NAMALWA (cell line): ENCODE measurements around the gene PTGDR.

Experiments
- DNase-seq: peaks from one replicate; pipeline ENCODE4 v3.0.0-alpha.2; 2015; ENCODE audit warnings: low spot score

Gene PTGDR

DNA sequence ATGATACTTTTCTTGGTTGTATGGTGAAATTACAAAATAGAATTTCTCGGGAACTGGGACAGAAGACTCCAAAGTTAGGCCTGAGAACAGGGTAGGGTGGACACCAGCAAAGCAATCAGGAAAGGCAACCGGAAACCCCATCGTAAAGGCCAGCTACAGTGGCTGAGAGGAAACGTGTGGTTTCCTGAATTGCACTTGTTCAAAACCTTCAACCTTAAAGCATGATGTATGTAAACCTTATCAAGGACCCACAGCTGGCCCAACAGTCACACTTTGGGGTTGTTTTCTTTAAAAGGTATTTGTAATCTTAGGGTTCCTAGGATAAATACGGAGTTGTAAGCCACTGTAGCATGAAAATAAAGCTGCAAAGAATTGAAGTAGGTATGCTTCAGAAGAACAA lies 2.2 kb upstream of the PTGDR start:
- no peak for DNase-seq

DNA sequence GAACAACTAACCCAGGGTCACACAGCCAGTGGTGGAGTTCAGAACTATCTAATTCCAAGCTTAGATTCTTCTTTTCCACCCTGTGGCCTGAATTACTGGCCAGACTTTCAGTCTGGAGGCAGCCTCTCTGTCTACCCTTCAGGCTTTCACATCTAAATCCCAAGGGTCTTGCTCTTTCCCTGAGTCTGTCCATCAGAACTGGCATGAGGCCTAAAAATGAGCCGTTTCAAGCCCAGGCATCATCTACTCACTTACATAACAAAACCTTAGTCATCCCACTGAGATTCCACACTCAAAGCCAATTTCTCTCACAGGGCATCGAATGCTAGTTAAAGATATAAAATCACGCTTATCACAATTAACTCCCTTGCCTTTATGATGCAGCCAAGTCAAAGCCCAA lies 1.3 kb upstream of the PTGDR start:
- DNase-seq, result no peak

DNA sequence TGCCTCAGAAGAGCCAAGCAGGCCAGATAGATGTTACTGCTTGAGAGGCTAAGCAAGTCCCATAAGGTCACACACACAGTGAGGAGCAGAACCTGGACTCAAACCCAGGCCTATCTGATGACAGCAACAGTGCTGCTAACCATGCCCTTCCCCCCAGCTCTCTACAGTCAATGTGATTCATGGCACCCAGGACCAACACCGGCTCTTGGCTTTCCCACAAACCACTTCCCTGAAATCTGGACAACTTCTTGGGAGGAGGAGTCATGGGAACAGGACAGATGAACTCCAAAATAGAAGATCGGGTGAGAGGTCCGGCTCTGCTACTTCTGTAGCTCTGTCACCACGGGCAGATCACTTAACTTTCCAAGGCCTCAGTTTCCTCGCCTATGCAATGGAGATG lies 716 bp upstream of the PTGDR start:
- DNase-seq, result no peak

DNA sequence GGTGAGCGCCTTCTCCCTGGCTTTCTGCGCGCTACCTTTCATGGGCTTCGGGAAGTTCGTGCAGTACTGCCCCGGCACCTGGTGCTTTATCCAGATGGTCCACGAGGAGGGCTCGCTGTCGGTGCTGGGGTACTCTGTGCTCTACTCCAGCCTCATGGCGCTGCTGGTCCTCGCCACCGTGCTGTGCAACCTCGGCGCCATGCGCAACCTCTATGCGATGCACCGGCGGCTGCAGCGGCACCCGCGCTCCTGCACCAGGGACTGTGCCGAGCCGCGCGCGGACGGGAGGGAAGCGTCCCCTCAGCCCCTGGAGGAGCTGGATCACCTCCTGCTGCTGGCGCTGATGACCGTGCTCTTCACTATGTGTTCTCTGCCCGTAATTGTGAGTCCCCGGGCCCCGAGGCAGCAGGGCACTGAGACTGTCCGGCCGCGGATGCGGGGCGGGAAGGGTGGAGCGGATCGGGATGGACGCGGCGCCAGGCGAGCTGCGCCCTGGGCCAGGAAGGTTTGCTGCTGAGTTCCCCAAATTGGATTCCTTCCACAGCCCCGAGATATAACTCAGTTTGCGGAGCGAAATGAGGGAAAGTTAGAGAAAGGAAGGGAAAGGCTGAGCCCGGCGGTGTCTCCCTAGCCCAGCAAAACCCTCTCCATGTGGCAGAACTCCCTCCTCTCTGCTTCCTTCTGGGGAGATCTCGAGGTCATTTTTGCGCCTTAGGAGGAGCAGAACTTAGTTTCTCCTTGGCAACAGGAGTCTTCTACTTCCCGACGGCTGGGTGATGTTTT lies 972 bp downstream of the PTGDR start:
- no peak for DNase-seq

DNA sequence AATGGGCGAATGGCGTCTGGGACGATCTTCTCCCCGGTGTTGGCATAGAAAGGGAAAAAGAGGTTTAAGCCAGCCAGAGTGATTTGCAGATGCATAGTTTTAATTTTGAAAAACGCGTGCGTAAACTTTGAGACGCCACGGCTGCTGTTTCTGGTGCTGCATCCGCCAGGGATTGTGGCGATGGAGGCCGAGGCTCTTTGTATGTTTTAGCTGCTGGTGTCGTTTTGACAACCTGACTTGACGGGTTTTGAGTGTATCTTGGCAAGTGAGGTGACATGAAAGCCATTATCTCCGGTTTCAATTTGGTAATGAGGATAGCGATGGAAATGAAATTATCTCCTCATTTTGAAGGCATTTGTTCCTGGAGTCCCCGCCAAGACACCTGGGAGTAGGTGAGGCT lies 1.6 kb downstream of the PTGDR start:
- DNase-seq, result no peak

DNA sequence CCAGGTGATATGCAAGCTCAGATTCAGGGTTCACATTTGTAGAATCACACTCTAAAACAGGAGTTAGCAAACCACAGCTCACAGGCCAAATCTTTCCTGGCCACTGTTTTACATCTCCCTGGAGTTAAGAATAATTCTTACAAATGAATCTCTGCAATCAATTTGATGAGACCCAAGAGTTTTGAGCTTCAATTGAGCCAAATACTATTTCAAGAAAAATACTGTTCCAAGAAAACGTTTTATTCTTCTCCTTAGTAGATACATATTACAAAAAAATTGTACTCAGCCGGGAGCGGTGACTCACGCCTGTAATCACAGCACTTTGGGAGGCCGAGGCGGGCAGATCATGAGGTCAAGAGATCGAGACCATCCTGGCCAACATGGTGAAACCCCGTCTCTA lies 2.5 kb downstream of the PTGDR start:
- no peak for DNase-seq

DNA sequence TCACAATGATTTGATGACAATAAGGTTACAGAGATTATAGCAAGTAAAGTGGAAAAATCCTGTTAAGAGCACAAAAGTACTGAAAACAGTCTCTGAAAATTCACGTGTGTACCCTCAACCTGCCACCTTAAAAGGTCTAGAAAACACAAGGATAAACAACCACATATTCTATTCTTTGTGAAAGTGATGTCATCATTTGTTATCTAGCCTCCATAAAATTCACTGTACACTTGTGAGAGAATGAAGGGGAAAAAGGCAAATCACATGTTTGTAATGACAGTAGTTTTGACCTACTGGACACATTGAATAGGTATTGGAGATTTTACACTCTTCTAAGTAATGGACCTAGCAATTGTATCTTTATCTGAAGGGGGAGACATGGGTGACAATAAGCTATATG lies 4.0 kb downstream of the PTGDR start:
- DNase-seq, result no peak

DNA sequence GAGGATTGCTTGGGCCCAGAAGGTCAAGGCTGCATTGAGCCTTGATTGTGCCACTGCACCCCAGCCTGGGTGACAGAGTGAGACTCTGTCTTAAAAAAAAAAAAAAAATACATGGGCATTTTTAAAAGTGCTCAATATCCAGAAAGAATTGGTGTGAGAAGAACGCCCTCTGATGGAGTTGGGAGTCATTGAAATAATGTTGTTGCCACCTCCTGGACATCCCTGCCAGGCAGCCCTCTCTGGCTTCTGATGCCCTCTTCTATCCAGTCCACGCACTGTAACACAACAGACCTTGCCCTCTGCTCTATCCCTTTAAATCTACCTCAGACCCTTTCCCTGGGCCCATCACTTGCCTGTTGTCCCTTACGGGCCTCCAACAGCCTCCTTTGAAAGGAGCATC lies 4.9 kb downstream of the PTGDR start:
- peak; percentile 31 for DNase-seq

DNA sequence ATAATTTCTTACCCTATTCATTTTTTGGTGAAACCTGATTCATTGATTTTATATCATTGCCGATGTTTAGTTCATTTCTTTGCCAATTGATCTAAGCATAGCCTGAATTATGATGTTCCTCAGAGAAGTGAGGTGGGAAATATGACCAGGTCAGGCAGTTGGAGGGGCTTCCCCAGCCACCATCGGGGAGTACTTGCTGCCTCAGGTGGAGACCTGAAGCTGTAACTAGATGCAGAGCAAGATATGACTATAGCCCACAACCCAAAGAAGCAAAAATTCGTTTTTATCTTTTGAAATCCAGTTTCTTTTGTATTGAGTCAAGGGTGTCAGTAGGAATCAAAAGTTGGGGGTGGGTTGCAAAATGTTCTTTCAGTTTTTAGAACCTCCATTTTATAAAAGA lies 7.9 kb downstream of the PTGDR start:
- DNase-seq, result no peak

DNA sequence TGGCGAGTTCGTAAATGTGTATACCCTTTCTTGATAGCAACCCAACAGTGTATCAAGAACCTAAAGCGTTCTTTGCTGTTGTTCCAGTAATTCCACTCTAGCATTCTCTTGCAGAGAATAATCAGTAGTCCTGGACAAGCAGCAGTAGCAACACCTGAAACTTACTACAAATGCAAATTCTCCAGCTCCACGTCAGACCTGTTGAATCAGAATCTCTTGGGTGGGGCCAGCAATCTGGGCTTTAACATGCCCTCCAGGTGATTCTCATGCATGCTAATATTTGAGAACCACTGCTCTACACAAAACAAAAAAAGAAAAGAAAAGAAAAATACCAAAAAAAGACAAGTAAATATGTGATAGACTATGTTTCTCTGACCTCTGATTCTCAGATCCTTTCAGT lies 10.1 kb downstream of the PTGDR start:
- DNase-seq, result no peak

DNA sequence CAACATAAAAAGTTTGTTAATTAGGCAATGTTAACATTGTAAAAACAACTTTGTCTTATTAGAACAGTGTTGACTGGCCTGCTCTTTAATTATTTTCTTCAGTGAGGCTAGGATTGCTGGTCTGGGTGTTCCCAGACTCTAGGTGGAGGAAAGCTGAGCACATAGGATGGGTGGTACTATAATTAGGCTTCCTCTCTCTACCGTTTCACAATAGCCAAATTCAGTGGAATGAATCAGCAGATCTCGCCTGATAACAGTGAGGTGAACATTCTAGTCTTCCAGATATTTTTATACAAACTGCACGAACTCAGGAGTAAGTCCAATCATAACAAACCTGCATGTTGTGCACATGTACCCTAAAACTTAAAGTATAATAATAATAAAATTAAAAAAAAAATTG lies 11.9 kb downstream of the PTGDR start:
- DNase-seq, result no peak

DNA sequence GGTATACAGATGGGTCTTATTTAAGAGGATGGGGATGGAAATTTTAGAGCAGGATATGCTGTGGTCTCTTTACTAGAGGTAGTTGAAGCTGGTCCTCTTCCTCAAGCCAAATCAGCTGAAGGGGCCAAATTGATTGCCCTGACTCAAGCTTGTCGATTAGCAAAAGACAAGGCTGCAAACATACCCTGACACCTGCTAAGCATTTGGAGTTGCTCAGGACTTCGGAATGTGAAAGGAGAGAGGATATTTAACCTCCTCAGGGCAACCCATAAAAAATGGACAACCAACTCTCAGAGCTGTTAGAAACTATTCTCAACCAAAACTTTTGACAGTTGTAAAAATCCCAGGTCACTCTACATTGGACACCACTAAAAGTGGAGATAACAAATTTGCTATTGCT lies 15.6 kb downstream of the PTGDR start:
- no peak for DNase-seq

DNA sequence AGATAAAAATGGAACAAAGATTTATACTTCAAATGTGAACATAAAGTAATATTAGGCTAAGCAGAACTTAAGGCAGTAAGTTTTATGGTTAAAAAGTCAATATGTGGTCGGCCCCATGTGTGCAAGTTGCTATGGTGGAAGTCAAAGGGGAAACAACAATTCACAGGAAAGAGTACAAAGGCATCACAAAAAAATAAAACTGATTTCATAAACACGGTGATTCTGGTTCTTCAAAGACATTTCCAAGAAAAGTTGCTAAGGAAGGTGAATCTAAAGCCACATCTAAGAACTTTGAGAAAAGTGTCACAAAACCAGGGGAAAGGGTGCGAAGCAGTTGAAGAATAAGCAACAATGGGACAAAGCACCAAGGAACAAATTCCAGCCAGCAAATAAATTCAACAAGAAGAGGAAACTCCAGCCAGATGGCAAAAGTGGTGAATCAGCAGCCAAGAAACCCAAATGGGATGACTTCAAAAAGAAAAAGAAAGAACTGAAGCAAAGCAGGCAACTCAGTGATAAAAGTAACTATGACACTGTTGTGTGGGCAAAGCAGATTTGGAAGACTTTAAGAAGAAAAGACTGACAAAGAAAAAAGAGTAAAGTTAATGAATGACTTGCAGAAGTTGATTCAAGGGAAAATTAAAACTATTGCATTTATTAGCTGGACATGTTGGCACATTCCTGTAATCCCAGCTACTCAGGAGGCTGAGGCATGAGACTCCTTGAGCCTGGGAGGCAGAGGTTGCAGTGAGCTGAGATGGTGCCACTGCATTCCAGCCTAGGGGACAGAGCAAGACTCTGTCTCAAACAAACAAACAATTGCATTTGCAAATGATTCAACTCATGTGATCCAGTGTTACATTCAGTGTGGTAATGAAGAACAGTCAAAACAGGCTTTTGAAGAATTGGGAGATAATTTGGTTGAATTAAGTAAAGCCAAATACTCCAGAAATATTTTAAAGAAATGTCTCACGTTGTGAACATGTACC lies 19.5 kb downstream of the PTGDR start:
- DNase-seq, result no peak

DNA sequence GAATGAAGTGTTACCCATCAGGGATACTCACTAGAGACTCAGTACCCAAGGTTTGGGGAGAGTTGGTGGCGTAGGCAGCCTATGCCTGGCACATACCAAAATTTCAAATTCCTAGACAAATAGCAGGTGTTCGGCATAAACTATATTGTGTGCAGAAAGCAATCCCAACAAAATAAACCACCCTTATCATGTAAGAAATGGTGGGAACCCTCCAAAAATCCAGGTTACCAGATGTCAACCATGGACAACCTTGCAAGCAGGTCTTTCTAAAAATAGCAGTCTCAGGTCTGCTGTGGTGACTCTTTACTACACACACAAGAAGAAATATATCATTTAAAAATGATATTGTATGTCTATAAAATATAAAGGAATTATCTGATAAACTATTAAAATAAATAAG lies 28.9 kb downstream of the PTGDR start:
- no peak for DNase-seq

DNA sequence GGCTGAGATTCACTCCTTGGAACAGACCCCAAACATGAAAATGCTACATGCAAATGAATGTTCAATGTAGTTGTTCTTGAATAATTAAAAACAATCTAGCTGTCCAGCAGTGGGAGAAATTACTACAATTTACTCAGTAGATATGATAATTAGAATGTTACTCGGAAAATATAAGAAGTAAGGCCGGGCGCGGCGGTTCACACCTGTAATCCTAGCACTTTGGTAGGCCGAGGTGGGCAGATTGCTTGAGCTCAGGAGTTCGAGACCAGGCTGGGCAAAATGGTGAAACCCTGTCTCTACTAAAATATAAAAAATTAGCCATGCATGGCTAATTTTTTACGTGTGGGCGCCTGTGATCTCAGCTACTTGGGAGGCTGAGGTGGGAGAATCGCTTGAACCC lies 31.3 kb downstream of the PTGDR start:
- no peak for DNase-seq

DNA sequence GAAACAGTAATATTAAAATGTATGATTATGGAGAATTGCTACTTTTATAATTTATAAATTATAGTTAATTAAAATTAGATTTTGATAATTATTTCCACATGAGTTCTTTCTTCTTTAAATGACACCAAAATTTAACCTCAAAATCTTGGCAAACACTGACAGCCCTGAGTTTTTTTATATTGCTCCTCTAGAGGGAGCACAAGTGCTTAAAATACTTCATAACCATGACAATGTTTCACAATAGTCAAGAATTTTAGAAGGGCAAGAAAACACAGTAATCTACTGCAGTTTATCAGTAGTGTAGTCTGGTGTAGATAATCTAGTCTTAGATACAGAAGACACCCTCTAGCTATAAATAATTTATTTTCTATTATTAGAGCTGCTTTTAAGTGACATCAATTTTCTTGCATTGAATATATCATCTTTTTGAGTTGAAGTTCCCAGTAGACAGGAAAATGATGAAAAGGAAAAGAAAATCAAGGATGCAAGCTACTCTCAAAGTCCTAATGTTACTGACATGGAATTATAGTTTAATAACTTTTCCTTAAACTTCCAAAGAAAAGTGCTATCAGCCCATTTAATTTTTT lies 32.3 kb downstream of the PTGDR start:
- peak; percentile 51 for DNase-seq

DNA sequence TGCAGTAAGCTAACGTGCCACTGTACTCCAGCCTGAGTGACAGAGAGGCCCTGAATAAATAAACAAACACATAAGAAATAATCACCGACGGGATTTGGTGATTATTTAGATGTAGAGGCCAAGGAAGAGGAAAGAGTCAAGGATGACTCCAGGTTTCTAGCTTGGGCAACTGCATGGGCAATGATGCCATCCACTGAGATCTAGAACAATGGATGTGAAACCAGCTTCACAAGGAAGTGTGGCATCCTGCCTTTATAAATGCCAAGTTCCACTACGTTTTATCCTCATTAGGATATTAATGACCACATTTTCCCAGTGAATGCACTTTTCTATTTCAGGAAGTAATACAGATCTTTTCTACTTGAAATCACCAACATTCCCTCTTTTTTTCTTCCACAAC lies 35.7 kb downstream of the PTGDR start:
- DNase-seq, result no peak

DNA sequence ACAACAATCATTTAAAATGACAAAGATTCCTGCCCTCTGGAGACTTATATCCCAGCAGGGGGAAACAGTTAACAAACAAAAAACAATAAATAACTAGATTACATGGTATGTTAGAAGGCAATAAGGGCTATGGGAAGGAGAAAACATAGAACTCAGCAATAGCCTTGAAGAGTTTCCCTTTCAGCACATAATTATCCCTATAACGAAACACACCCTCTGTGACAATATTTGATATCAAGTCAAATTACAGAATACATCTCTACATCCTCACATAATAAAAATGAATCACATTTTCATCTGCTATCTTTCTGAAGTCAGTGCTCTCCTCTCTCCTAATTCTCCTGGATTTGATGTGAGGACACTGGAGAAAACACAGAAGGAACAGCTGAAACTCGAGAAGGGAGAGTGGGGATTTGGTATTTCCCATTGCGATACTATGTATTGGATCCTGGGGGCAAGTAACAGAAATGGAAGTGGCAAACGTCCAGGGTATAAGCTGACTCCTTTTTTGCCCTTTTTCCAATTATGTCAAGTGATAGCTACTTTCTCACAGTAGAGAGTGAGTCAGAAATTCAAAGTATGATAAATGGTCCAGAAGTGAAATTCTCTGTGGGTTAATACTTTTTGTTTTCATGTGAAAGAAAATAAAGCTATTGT lies 36.9 kb downstream of the PTGDR start:
- DNase-seq, result no peak

DNA sequence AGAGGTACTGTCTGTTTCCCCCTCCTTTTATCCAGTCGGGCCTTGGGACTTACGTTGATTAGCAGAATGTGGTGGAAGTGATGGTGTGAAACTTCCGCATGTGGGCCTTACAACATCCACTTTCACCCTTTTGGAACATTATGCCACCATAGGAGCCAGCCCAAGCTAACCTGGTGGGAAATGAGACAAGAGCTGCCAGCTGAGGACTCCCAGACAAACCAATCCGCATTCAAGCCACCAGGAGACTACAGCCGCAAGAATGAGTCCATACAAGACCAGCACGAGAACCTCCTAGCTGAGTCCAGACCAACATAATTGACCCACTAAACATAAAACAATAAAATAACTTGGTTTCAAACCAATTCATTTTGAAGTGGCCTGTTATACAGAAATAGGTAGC lies 37.5 kb downstream of the PTGDR start:
- DNase-seq, result no peak

DNA sequence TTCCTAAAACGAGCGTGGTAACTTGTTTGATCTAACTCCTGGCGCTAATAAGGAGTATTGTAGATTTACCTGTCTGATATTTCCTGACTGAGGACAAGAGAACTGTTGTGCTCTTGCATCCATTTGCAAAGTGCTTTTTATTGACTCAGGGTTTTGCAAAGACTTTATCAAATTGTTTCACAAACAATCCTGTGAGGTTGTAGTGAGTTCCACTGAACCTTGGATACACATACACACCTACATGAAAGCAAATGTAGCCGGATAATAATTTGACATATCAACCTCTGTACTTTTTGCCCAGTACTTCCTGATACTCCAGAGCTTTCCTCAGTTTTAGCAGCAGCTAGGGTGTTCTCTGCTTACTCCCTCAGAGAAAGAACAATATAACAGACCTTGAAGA lies 39.9 kb downstream of the PTGDR start:
- no peak for DNase-seq

DNA sequence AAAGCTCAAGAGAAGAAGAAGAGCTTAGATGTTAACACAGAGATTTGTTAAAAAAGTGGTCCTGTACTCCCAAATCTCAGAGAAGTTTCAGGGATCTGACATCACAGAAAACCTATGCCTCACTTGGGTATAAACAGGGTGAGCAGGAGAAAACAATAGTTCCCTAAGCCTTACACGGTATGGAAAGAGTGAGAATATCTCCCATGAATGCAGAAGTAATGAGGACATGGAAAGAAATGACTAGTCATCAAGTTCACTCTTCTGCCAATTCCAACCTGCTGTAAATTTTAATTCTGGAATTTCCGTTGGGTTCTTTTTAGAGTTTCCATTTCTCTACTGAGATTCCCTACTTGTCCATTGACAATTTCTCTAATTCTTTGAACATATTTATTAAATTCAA lies 40.4 kb downstream of the PTGDR start:
- DNase-seq, result no peak

DNA sequence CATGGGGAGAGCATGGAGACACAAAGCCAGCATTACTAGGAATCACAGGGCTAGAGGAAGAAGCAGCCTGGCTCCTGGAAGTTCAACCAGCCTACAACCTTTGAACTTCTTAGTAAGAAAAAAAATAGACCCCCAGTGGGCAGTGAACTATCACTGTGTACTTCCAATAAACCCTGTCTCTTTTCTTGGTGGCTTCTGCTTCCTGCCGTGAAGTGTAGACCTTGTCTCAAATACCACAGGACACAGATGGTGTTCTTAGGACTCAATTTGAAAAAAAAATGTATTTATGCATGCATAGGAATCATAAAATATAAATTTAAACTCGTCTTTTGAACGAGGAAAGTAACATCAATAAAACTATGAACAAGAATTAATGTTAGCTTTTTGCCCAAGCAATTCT lies 43.0 kb downstream of the PTGDR start:
- no peak for DNase-seq
